Endothelial cell (in vitro differentiated cells): ENCODE data around the gene LRRN2. TPM values are rescaled to one million over a fixed set of nuclear protein-coding genes. Genes with fewer than 3 reads are reported as not detected.

Source experiments
- DNase-seq: peaks from one replicate; pipeline ENCODE4 v3.0.0; 2021; ENCODE audit warnings: low spot score
- H3K27ac Mint-ChIP-seq: one replicate; pipeline ENCODE4 v1.8.0; 2021; ENCODE audit warnings: mixed read lengths, inconsistent platforms; ENCODE audit not compliant: unreplicated experiment
- H3K27me3 Mint-ChIP-seq: one replicate; pipeline ENCODE4 v1.8.0; 2021; ENCODE audit warnings: mild to moderate bottlenecking, moderate library complexity, mixed read lengths, inconsistent platforms; ENCODE audit not compliant: unreplicated experiment
- H3K36me3 Mint-ChIP-seq: one replicate; pipeline ENCODE4 v1.8.0; 2021; ENCODE audit warnings: mild to moderate bottlenecking, low read depth, mixed read lengths, inconsistent platforms; ENCODE audit not compliant: unreplicated experiment
- H3K4me1 Mint-ChIP-seq: one replicate; pipeline ENCODE4 v1.8.0; 2021; ENCODE audit warnings: mild to moderate bottlenecking, mixed read lengths, inconsistent platforms; ENCODE audit not compliant: unreplicated experiment
- H3K4me3 Mint-ChIP-seq: one replicate; pipeline ENCODE4 v1.8.0; 2021; ENCODE audit warnings: mild to moderate bottlenecking, mixed read lengths, inconsistent platforms; ENCODE audit not compliant: unreplicated experiment
- H3K9me3 Mint-ChIP-seq: one replicate; pipeline ENCODE4 v1.8.0; 2021; ENCODE audit warnings: mixed read lengths, inconsistent platforms; ENCODE audit not compliant: unreplicated experiment
- CTCF ChIP-seq: fragments of 200-600 bp; sonication (generic); IDR thresholded peaks from one replicate; pipeline ENCODE4 v1.5.0; 2021; ENCODE audit warnings: antibody characterized with exemption; ENCODE audit not compliant: unreplicated experiment
- total RNA-seq: library from RNA; stranded (reverse); fragmentation: NEBNext Ultra II Directional; extraction: Animal tissue kit (Norgen Biotek cat#: 25700); gene quantifications from one replicate; pipeline ENCODE4 v1.2.1, GENCODE V29; 2021; ENCODE audit not compliant: unreplicated experiment

LRRN2 gene
- total RNA-seq, 1 donor from 2014 or later: 71.1 TPM

GRCh38 chr1:204653590-204654340 is 31.8 kb downstream of the LRRN2 start:
- Mint-ChIP-seq H3K4me3 (no peak overlapping the region), H3K27ac (no peak overlapping the region), H3K4me1 (peaks cover 35% of the 10 kb centered on the region), H3K27me3 (peaks cover 6% of the 10 kb centered on the region), H3K36me3 (peaks cover 19% of the 10 kb centered on the region), H3K9me3 (no peaks in the 10 kb centered on the region)
- TF ChIP-seq CTCF: no peak
- DNase-seq: no peak

GRCh38 chr1:204652497-204652896 is 33.0 kb downstream of the LRRN2 start:
- Mint-ChIP-seq H3K27me3 (peaks cover 6% of the 10 kb centered on the region), H3K9me3 (no peaks in the 10 kb centered on the region), H3K27ac (no peak overlapping the region), H3K4me3 (no peak overlapping the region), H3K36me3 (peaks cover 22% of the 10 kb centered on the region), H3K4me1 (peaks cover 42% of the 10 kb centered on the region)
- no peak for DNase-seq
- no peak for TF ChIP-seq CTCF

GRCh38 chr1:204651843-204652421 is 33.6 kb downstream of the LRRN2 start:
- Mint-ChIP-seq H3K9me3 (no peaks in the 10 kb centered on the region), H3K36me3 (peaks cover 22% of the 10 kb centered on the region), H3K4me3 (no peak overlapping the region), H3K27ac (no peak overlapping the region), H3K27me3 (peaks cover 6% of the 10 kb centered on the region), H3K4me1 (peaks cover 47% of the 10 kb centered on the region)
- DNase-seq: peak; percentile 32
- TF ChIP-seq CTCF: no peak

- Mint-ChIP-seq H3K36me3 (peaks cover 14% of the 10 kb centered on the region), H3K4me3 (peak overlapping the region; percentile 35), H3K9me3 (no peaks in the 10 kb centered on the region), H3K27me3 (peaks cover 6% of the 10 kb centered on the region), H3K4me1 (peaks cover 44% of the 10 kb centered on the region), H3K27ac (peak overlapping the region; percentile 34)
- TF ChIP-seq CTCF: no peak
- DNase-seq: no peak
Measured at GRCh38 chr1:204650911-204651570, 34.5 kb downstream of the LRRN2 start.
